K562 (cell line): ENCODE data around the gene YIPF4. TPM values are rescaled to one million over a fixed set of nuclear protein-coding genes. Genes with fewer than 3 reads are reported as not detected.
A peak's percentile ranks its signal among the peaks of the same experiment; 100 is the strongest.

Experiments used
- FOXK2 ChIP-seq, 2 experiments: fragments of 450-650 bp; IDR thresholded peaks in 1 of 2; conservative IDR thresholded peaks in 1 of 2; 2 replicates each; pipeline ENCODE4 v1.6.1; 2016; ENCODE audit warnings: low read depth in 2 of 2, mild to moderate bottlenecking in 1 of 2
- FOXP4 ChIP-seq: sonication (generic); formaldehyde crosslinking; IDR thresholded peaks from 2 replicates; pipeline ENCODE4 v1.8.0; 2022; ENCODE audit warnings: mild to moderate bottlenecking, missing genetic modification reagents, borderline replicate concordance
- NR4A1 ChIP-seq, 2 experiments: fragments of 250-450 bp in 1 of 2; fragments of 450-650 bp in 1 of 2; sonication (Bioruptor Pico) in 1 of 2; IDR thresholded peaks; 2 replicates each; pipeline versions ENCODE4 v1.4.0 to v1.6.1; 2016 to 2020; ENCODE audit warnings: mild to moderate bottlenecking in 2 of 2, missing compliant biosample characterization in 1 of 2, missing genetic modification characterization in 1 of 2, moderate library complexity in 1 of 2
- ZNF121 ChIP-seq: sonication (generic); formaldehyde crosslinking; conservative IDR thresholded peaks from 2 replicates; pipeline ENCODE4 v1.8.0; 2022; ENCODE audit warnings: missing genetic modification reagents
- ZNF384 ChIP-seq: IDR thresholded peaks from 2 replicates; pipeline ENCODE4 v1.6.1; 2012; ENCODE audit warnings: low read depth, low read length, improper control_type of control experiment
- ZNF407 ChIP-seq: fragments of 450-650 bp; IDR thresholded peaks from 2 replicates; pipeline ENCODE4 v1.6.1; 2016; ENCODE audit warnings: low read depth
- polyA plus RNA-seq, 8 experiments: library from polyadenylated mRNA; depleted of rRNA in 4 of 8; stranded (reverse) in 5 of 8; unstranded in 3 of 8; fragments of >200 nt; fragmentation: Nextera tagmentation in 2 of 8; fragmentation: Illumina TruSeq in 1 of 8; extraction: Ambion mirVana in 2 of 8; extraction: Trizol in 1 of 8; gene quantifications; 2 replicates each; pipeline versions ENCODE4 v1.2.1 to v1.2.3, GENCODE V29; 2011 to 2014; ENCODE audit warnings: inconsistent platforms in 1 of 8, missing spikeins in 1 of 8
- total RNA-seq, 7 experiments: library from RNA; depleted of rRNA in 6 of 7; stranded (reverse); fragments of >200 nt in 6 of 7; fragmentation: Illumina TruSeq in 2 of 7; extraction: Trizol in 2 of 7; gene quantifications; 2 replicates each; pipeline versions ENCODE4 v1.2.1 to v1.2.3, GENCODE V29; 2011 to 2021; ENCODE audit warnings: low replicate concordance in 1 of 7

YIPF4 gene
- total and polyA plus RNA-seq, 9 of the 15 experiments (the other 6 are each of a cell fraction or from before 2014, with no cell fraction given), result 4.9 to 46.9 (median 17.5) TPM

GRCh38 chr2:32355976-32356680, 78.4 kb downstream of the YIPF4 start (continued):
- 0 out of 4 replicates have a peak, but pooled peaks of 1 of the 2 experiments have one; percentile 22 for TF ChIP-seq FOXK2 (conservative IDR thresholded peaks at IDR 0.05 in 1 of 2, IDR thresholded peaks at IDR 0.05 in 1 of 2; ENCODE audit: low read depth in 2 of 2)
- TF ChIP-seq ZNF384, result no peak
- TF ChIP-seq NR4A1 (CRISPR knock-in tag; IDR thresholded peaks at IDR 0.05), result no peak
- TF ChIP-seq NR4A1 (tag; IDR thresholded peaks at IDR 0.05), result no peak
- peak; percentile 33; the same call in 1 of the 2 replicates for TF ChIP-seq ZNF121 (CRISPR knock-in tag)
- TF ChIP-seq FOXP4 (CRISPR knock-in tag), result 0 out of 2 replicates have a peak, but pooled peaks have one; percentile 35
- peak; percentile 25; the same call in 1 of the 2 replicates for TF ChIP-seq ZNF407
- TF ChIP-seq, all 486 proteins: peak for 12
